ENCODE results near the gene RCCD1. TPM values are rescaled to one million over a fixed set of nuclear protein-coding genes. Genes with fewer than 3 reads are reported as not detected.

RCCD1 gene
- total RNA-seq, 2 donors from 2014 or later = 19.8 to 20.9 TPM

- Mint-ChIP-seq H3K36me3 (ENCODE audit: low read depth) (peaks cover 7% of the 10 kb centered on the region), H3K9me3 (no peaks in the 10 kb centered on the region), H3K4me1 (peaks cover 14% of the 10 kb centered on the region), H3K27ac (no peak overlapping the region), H3K27me3 (ENCODE audit: insufficient read depth) (peaks cover 8% of the 10 kb centered on the region), H3K4me3 (no peak overlapping the region)
- H3K36me3 ChIP-seq (ENCODE audit: control insufficient read depth, insufficient read depth, low read length) = peaks cover 14% of the 10 kb centered on the region
- H3K4me1 ChIP-seq (ENCODE audit: control insufficient read depth, insufficient read depth, low read length) = no peaks in the 10 kb centered on the region
- no peak overlapping the region for H3K27ac ChIP-seq (ENCODE audit: low read depth, low read length)
- no peak for DNase-seq
- WGBS, 2 experiments (ENCODE audit: insufficient coverage in 1 of 2, insufficient read length in 1 of 2) = 68% methylated on average over 1 of the region's 1 CpG; no CpG with 5 or more reads in 1 of the 2 experiments
- peaks cover 8% of the 10 kb centered on the region for H3K27me3 ChIP-seq (ENCODE audit: control insufficient read depth, insufficient read depth, low read length, poor library complexity, severe bottlenecking)
- H3K9me3 ChIP-seq (ENCODE audit: control insufficient read depth, low read length) = no peaks in the 10 kb centered on the region
- TF ChIP-seq CTCF (conservative IDR thresholded peaks at IDR 0.05) = no peak
- no peak overlapping the region for H3K4me3 ChIP-seq (ENCODE audit: low read length)
- H3K9ac ChIP-seq (ENCODE audit: extremely low read depth, low read length, poor library complexity, severe bottlenecking) = no peak overlapping the region
Observed at GRCh38 chr15:90933301-90933700, 21.4 kb upstream of the RCCD1 start.

- Mint-ChIP-seq H3K27ac (peak overlapping the region; percentile 43), H3K36me3 (ENCODE audit: low read depth) (peaks cover 11% of the 10 kb centered on the region), H3K27me3 (ENCODE audit: insufficient read depth) (peaks cover 8% of the 10 kb centered on the region), H3K4me1 (peaks cover 14% of the 10 kb centered on the region), H3K9me3 (no peaks in the 10 kb centered on the region), H3K4me3 (peak overlapping the region; percentile 74)
- H3K9ac ChIP-seq (ENCODE audit: extremely low read depth, low read length, poor library complexity, severe bottlenecking) = no peak overlapping the region
- peaks cover 8% of the 10 kb centered on the region for H3K27me3 ChIP-seq (ENCODE audit: control insufficient read depth, insufficient read depth, low read length, poor library complexity, severe bottlenecking)
- no peaks in the 10 kb centered on the region for H3K9me3 ChIP-seq (ENCODE audit: control insufficient read depth, low read length)
- TF ChIP-seq CTCF (conservative IDR thresholded peaks at IDR 0.05) = peak; percentile 89
- DNase-seq = peak; percentile 97
- H3K36me3 ChIP-seq (ENCODE audit: control insufficient read depth, insufficient read depth, low read length) = peaks cover 18% of the 10 kb centered on the region
- H3K4me3 ChIP-seq (ENCODE audit: low read length) = peak overlapping the region; percentile 81
- no peak overlapping the region for H3K27ac ChIP-seq (ENCODE audit: low read depth, low read length)
- no peaks in the 10 kb centered on the region for H3K4me1 ChIP-seq (ENCODE audit: control insufficient read depth, insufficient read depth, low read length)
- 4 to 5% methylated on average over 6 to 19 of the region's 19 CpGs for WGBS, 2 experiments (ENCODE audit: insufficient coverage in 1 of 2, insufficient read length in 1 of 2)
Observed at GRCh38 chr15:90934256-90934948, 20.3 kb upstream of the RCCD1 start.

- peaks cover 8% of the 10 kb centered on the region for H3K27me3 Mint-ChIP-seq (ENCODE audit: insufficient read depth)
- no peaks in the 10 kb centered on the region for H3K9me3 Mint-ChIP-seq
- no peaks in the 10 kb centered on the region for H3K4me1 ChIP-seq (ENCODE audit: control insufficient read depth, insufficient read depth, low read length)
- H3K36me3 ChIP-seq (ENCODE audit: control insufficient read depth, insufficient read depth, low read length) = peaks cover 26% of the 10 kb centered on the region
- peaks cover 8% of the 10 kb centered on the region for H3K27me3 ChIP-seq (ENCODE audit: control insufficient read depth, insufficient read depth, low read length, poor library complexity, severe bottlenecking)
- H3K27ac Mint-ChIP-seq = peak within 1 kb of the TSS; percentile 43
- WGBS, 2 experiments (ENCODE audit: insufficient coverage in 1 of 2, insufficient read length in 1 of 2) = 1 to 5% methylated on average over 26 to 65 of the region's 65 CpGs
- DNase-seq = peak; percentile 98
- no peak within 1 kb of the TSS for H3K27ac ChIP-seq (ENCODE audit: low read depth, low read length)
- H3K4me3 ChIP-seq (ENCODE audit: low read length) = peak within 1 kb of the TSS; percentile 81
- TF ChIP-seq CTCF (conservative IDR thresholded peaks at IDR 0.05) = no peak
- H3K36me3 Mint-ChIP-seq (ENCODE audit: low read depth) = peaks cover 18% of the 10 kb centered on the region
- no peaks in the 10 kb centered on the region for H3K9me3 ChIP-seq (ENCODE audit: control insufficient read depth, low read length)
- peak within 1 kb of the TSS; percentile 74 for H3K4me3 Mint-ChIP-seq
- peak within 1 kb of the TSS; percentile 7 for H3K9ac ChIP-seq (ENCODE audit: extremely low read depth, low read length, poor library complexity, severe bottlenecking)
- H3K4me1 Mint-ChIP-seq = peaks cover 14% of the 10 kb centered on the region
Observed at GRCh38 chr15:90934949-90935751, 19.5 kb upstream of the RCCD1 start, which contains the start of gene UNC45A. Gene UNC45A, plus strand, starts transcription at chr15:90935285. Its CDS starts 40 bp downstream, at chr15:90935325.
